GM19438 (cell line): ENCODE data around the gene ERBB4.
A peak's percentile ranks its signal among the peaks of the same experiment; 100 is the strongest.
"Not testable (repeated sequence)": the region's sequence is repeated elsewhere in the genome, so short reads cannot be mapped to it uniquely, and the experiment has no call there.

Experiments
- ATAC-seq: cut with Tn5 transposase; IDR thresholded peaks from one replicate; pipeline ENCODE4 v1.9.1; 2021; ENCODE audit warnings: low read depth; ENCODE audit not compliant: unreplicated experiment

Gene ERBB4

GRCh38 chr2:211534632-211535031 lies 1004.0 kb downstream of the ERBB4 start:
- ATAC-seq: no peak

DNA sequence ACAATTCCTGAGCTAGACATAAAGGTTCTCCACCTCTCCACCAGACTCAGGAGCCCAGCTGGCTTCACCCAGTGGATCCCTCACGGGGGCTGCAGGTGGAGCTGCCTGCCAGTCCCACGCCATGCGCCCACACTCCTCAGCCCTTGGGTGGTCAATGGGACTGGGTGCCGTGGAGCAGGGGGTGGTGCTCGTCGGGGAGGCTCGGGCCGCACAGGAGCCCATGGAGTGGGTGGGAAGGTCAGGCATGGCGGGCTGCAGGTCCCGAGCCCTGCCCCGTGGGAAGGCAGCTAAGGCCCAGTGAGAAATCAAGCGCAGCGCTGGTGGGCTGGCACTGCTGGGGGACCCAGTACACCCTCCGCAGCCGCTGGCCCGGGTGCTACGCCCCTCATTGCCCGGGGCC lies 1014.4 kb downstream of the ERBB4 start:
- not testable (repeated sequence) for ATAC-seq

DNA sequence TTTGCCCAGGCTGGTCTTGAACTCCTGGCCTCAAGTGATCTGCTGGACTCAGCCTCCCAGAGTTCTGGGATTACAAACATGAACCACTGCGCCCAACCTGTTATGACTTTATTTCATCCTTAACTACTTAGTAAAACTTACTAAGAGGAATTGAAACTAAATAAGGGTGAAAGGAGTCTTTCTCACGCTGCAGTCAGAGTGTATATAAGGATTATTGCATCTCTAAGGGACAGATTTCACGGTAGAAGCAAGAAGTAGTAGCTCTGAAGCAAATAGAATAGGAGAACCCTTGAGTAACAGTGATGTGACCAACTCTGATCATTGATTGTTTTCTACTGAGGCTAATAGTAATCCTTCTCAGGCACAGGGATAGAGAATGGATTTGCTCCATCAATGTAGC lies 1022.1 kb downstream of the ERBB4 start:
- no peak for ATAC-seq

- no peak for ATAC-seq
These were observed 1024.6 kb downstream of the ERBB4 start for GRCh38 chr2:211514049-211514448.

GRCh38 chr2:211513446-211513845 lies 1025.2 kb downstream of the ERBB4 start:
- ATAC-seq: no peak

GRCh38 chr2:211512806-211513205 lies 1025.8 kb downstream of the ERBB4 start:
- ATAC-seq: no peak

- ATAC-seq: peak; percentile 62
These were observed 1034.7 kb downstream of the ERBB4 start for GRCh38 chr2:211503856-211504255.

DNA sequence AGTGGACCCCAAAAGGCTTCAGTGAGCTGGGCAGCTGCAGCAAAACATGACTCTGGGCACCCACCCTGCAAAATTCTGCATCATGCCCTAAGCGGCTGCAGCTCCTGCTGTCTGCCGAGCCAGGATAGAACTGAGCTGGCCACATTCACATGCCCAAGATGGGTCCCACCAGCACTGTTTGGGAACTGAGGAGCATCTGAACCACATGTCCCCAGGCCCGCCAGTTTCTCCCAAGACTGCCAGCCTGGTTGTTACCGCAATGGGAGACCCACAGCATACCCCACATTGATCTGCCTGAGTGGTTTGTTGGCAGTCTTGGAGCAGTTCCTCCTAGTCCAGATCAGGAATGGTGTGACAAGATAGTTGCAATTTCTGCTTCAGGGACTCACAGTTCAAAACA lies 1035.4 kb downstream of the ERBB4 start:
- no peak for ATAC-seq

DNA sequence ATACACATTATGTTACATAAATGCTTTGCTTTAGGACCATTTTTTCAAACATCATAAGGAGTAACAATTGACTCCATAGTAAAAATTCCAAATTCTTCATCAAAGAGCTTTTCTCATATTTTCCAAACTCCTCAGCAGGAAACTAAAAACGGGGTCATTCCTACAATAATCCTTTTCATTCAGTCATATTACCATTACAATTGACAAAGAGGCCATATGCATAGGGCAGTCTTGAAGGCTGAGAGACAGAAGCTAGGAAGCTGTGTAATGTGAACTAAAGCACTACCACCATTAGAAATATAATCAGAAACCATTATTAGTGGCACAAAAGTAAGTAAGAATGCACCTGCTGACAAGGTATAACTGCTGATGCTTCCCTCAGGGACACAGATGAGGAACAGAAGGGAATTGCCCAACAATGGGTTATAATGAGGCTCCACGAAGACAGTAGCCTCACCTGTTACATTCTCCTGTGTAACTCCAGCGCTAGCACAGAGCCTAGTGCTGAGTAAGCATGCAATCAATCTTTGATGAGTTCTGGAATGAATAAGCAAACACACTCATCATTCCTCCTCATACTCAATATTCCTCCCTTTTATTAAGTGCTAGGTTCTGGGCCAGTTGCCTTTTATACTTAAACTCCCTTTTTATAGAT lies 1039.9 kb downstream of the ERBB4 start:
- ATAC-seq: no peak

- no peak for ATAC-seq
These were observed 1043.3 kb downstream of the ERBB4 start for GRCh38 chr2:211495339-211495738.

- no peak for ATAC-seq
These were observed 1044.1 kb downstream of the ERBB4 start for GRCh38 chr2:211494536-211494935.

- no peak for ATAC-seq
These were observed 1044.5 kb downstream of the ERBB4 start for GRCh38 chr2:211494085-211494484.

GRCh38 chr2:211487733-211488132 lies 1050.9 kb downstream of the ERBB4 start:
- no peak for ATAC-seq

DNA sequence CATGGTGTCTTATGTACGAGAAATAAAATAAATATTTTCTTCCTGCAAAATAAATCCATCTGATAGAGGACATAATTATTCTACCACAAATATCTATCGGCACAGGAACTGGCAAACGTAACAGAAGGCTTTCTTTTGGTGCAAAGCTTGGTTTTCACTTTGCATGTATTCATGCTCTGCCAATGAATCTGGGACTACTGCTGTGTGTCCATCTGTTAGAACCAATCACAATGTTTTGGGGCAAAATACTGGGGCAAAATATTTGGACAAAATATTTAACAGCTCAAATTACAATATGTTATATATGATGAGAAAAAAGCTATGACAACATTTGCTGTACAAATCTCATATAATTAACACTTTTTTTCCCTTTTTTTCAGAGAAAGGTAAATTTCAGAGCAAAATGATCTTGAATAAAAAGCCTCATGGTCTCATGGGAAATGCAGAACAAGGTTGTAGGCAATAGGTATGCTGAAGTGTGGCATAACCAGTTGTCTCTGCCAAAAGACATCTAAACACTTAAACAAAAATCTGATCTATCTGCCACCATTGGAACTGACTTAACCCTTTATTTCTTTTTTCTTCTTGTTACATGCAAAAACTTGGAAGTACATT lies 1059.0 kb downstream of the ERBB4 start:
- ATAC-seq: no peak

GRCh38 chr2:211477537-211478275 lies 1060.9 kb downstream of the ERBB4 start:
- ATAC-seq: no peak

- no peak for ATAC-seq
These were observed 1065.5 kb downstream of the ERBB4 start for GRCh38 chr2:211473116-211473515.

DNA sequence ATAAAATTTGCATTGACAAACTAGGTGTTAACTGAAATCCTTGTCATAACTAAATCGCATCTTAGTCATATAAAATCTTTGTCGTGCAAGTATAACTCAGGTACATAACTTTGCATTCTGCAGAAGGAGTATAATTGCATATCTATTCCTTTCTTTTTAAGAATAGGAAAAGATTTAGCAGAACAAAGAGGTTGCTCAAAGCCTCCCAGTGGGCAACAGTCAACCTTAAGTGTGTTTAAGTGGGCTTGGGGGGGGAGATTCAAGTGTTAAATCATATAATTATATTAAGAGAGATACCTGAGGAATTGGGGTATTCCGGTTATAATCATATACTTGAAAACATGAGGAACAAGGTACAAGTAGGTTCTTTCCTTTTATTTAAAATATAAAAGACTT lies 1068.9 kb downstream of the ERBB4 start:
- ATAC-seq: no peak

- ATAC-seq: no peak
These were observed 1069.5 kb downstream of the ERBB4 start for GRCh38 chr2:211468877-211469663.

DNA sequence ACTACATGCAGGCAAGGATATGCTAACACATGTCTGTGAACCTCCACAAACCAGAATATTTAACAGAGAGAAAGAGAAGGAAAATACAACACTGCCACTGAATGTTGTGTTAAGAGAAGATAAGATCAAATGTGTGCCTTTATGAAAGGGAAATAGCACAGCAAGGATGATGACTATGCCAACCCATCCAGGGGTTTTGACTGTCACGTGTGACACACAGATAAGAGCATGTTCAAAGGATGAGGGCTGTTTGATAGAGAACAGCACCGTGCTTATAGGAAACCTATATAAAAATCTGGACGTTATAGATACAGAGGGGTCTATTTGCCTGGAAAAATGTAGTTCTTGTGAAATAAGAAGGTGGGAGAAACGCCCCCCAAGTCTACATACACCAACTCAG lies 1070.4 kb downstream of the ERBB4 start:
- ATAC-seq: no peak

- ATAC-seq: no peak
These were observed 1075.2 kb downstream of the ERBB4 start for GRCh38 chr2:211463397-211463796.

- ATAC-seq: no peak
These were observed 1079.6 kb downstream of the ERBB4 start for GRCh38 chr2:211458974-211459373.
